SK-MEL-5 (cell line): ENCODE results near the gene EXOSC5. TPM values are rescaled to one million over a fixed set of nuclear protein-coding genes. Genes with fewer than 3 reads are reported as not detected.
"Not testable (repeated sequence)": the region's sequence is repeated elsewhere in the genome, so short reads cannot be mapped to it uniquely, and the experiment has no call there.

Experiments
- DNase-seq: peaks from one replicate; pipeline ENCODE4 v3.0.0-alpha.2; 2016; ENCODE audit warnings: low read depth, low spot score
- in situ Hi-C: cut with HindIII; loops from 2 replicates; pipeline ENCODE4 v1.10.0; 2016; ENCODE audit warnings: low sequenced_read_pairs, high pct_unique_total_duplicates, low pct_unique_long_range_greater_than_20kb
- total RNA-seq: library from RNA; depleted of rRNA; stranded (reverse); fragments of >200 nt; shearing (Covaris generic); gene quantifications from 2 replicates; pipeline ENCODE4 v1.2.3, GENCODE V29; 2014

EXOSC5 gene
- total RNA-seq, 1 experiment from 2014 or later: 39.3 TPM

DNA sequence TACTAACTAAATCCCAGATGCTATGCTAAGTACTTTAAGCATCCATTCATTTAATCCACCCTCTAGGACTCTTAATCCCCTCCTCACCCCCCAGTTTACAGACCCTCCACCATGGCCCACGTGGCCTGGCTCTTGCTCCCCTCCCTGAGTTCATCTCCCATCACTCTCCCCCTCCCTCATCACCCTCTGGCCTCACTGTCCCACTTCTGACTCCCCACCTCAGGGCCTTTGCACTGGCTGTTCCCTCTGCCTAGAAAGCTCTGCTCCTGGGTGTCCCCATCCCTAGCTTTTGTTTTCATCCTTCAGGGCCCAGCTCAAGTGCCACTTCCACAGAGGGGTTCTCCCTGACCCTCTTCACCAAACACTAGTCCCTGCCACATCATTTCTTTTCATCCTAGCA lies 37.4 kb downstream of the EXOSC5 start:
- in situ Hi-C loops: no loop called here
- no peak for DNase-seq

DNA sequence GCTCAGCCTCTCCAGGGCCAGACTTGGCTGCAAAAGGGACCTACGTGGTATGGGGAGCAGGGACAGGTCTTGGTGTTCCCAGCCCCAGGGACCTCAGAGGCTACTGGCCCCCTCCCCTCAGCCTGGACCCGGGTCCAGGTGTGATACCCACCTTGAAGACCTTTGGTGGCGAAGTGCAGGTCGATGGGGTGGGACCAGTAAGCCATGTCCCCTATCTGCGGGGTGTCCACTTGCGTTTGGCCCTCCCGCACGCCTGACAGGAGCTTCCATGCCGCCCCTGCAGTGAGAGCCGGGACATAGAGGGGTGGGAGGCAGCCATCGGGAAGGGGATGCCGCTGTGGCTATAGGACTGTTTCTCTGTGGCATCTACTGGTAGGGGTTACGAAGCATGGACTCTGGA lies 39.4 kb downstream of the EXOSC5 start:
- in situ Hi-C loops: no loop called here
- no peak for DNase-seq

DNA sequence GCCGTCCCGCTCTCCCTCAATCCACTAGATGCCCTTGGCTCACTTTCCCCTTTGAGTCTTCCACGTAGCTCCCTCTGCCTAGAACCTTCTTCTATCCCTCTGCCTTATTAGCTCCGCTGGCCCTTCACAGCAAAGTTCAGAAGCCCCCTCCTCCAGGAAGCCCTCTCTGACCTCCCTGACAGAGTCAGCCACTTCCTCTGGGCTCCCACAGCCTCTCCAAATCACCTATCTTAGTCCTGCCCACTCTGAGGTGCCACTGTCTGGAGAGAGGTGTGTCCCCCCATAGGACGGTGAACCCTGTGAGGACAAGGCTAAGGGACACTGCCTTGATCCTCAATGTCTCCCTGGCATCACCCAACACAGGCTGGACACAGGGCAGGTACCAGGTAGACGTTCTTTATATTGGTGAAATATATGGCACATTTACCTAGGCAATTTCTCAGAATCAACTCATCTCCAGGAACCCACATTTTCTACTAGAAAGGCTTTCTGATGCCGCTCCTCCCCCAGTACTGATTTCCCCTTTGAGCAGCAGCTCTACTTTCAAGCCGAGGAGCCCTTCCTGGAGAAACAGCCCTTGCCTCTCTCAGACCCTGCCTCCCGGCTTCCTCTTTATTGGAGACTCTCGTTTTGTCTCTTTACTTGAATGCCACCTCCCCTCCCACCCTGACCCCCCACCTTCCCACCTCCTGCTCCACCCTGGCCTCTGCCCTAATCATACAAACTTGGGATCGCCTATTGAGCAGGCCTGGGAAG lies 40.0 kb downstream of the EXOSC5 start:
- no peak for DNase-seq
- in situ Hi-C loops: no loop called here

DNA sequence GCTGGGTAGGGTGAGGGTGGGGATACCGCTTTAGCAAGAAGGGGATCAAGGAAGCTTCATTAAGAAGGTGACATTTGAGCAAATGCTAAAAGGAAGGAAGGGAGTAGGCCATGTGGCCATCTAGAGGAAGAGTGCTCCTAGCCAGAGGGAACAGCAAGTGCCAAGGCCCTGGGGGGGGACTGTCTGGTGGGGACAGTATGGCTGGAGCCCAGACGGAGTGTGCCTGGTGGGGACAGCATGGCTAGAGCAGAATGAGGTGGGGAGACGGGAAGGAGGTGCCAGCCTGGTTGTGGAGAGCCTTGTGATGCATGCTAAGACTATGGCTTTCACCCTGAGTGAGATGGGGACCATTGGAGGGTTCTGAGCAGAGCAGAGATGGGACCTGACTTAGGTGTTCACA lies 41.4 kb downstream of the EXOSC5 start:
- DNase-seq: no peak
- in situ Hi-C loops: no loop called here

DNA sequence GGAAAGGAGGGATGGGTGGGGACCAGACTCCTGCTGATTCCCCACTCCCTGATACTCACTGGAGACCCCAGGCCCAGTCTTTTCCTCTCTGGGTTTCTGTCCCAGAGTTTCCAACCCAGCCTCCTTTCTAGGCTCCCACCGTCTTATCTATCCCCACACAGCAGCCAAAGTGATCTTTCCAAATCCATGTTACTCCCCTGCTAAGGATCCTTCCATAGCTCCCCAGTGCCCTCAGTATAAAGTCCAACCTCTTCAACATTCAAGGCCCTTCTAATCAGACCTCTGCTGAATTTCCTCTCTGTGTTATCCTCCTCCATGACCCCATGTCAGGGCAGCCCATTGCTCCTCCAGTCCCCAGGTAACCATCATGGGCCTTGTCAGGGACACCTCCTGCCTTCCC lies 42.1 kb downstream of the EXOSC5 start:
- in situ Hi-C loops: no loop called here
- DNase-seq: no peak

DNA sequence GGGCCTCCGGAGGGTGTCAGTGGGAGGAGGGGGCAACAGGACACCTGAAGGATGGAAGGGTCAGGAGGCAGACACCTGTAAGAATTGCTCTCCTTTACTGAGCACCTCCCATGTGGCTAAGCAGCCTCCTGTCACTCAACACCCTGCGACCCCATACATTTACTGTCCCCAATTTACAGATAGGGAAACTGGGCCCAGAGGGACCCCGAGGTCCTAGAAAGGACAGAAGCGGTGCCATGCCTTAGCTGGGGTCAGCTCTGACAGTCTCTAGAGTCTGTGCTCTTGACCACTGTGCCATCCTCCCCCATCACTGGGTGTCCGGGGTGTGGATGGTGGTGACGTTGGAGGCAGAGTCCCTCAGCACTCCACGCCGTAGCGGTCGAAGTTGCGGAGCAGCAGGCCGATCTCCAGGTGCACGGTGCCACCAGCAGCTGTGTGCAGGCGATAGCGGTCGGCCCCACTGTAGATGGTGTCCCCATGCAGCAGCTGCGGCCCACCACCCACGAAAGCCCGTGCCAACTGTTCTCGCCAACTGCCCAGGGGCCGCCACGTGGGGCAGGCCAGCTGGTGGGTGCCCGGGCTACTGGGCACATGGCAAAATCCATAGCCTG lies 42.7 kb downstream of the EXOSC5 start:
- in situ Hi-C loops: no loop called here

DNA sequence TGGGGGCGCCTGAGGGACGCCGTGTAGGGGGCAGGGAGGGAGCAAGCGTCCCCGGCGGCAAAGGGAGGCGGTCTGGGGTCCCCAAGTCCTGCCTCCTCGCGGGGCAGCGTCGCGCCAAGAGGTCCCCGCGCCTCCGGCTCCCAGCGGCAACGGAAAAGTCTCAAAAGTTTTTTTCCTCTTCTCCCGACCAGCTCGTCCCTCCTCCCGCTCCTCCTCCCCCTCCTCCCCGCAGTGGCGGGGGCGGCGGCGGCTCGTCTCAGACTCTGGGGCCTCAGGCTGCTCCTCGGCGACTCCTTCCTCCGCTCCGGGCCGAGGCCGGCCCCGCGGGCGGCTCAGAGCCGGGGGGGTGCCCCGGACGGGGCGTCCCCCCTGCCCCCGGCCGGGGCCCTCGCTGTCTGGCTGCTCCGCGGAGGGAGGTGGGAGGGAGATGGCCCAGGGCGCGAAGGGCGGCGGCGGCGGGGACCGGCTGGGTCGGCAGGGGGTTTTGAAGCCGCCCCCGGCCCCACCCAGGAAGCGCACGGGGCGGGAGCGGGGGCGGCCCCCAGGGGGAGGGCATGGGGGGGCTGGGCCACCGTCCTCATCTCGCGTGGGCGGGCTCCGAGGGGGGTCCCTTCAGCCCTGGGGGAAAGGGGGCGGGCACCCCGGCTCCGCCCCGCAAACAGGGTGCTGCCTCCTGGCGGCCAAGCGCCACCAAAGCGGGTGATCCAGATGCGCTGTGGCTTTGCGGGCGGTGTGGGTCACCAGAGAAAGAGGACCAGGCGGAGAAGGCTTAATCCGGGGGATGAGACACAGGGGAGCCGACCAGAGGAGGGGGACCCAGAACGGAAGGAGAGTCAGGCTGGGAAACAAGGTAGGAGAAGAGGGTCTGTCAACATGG lies 43.5 kb downstream of the EXOSC5 start, which contains the start of gene TGFB1:
TGFB1 (minus strand) TSS at position 457 of the 877 bp plus-strand sequence. CDS start 878 bp downstream, outside the sequence.
- in situ Hi-C loops: no loop called here
- DNase-seq: peak; percentile 66

More for the DNA sequence above, 42.7 kb downstream of the EXOSC5 start:
- DNase-seq: no peak

DNA sequence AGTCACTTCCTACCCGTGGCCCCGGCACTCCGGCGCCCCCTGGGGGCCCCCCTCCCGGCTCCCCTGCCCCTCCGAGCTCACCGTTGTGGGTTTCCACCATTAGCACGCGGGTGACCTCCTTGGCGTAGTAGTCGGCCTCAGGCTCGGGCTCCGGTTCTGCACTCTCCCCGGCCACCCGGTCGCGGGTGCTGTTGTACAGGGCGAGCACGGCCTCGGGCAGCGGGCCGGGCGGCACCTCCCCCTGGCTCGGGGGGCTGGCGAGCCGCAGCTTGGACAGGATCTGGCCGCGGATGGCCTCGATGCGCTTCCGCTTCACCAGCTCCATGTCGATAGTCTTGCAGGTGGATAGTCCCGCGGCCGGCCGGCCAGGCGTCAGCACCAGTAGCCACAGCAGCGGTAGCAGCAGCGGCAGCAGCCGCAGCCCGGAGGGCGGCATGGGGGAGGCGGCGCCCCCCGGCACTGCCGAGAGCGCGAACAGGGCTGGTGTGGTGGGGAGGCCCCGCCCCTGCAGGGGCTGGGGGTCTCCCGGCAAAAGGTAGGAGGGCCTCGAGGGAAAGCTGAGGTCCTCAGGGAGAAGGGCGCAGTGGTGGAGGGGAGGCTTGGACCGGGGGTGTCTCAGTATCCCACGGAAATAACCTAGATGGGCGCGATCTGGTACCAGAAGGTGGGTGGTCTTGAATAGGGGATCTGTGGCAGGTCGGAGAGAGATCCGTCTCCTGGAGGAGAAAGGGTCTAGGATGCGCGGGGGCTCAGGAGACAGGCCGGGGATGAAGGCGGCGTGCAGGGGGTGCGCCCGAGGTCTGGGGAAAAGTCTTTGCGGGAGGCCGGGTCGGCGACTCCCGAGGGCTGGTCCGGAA lies 44.3 kb downstream of the EXOSC5 start:
- DNase-seq: peak; percentile 22
- in situ Hi-C loops: no loop called here

DNA sequence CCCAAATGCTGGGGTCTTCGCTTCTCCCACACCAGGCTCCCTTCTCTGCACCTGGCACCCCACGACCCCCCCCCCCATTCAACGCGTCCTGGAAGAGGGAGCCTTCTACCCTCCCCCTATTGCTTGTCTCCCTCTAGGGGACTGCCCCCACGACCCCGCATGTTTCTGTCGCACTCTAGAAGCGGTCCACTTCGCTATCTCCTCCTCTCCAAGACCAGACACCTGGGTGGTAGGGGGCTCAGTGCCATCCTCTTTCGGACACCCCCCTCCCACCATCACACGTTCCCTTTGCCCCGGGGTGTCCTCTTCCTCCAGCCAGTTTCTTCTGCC lies 44.9 kb downstream of the EXOSC5 start:
- in situ Hi-C loops: no loop called here

DNA sequence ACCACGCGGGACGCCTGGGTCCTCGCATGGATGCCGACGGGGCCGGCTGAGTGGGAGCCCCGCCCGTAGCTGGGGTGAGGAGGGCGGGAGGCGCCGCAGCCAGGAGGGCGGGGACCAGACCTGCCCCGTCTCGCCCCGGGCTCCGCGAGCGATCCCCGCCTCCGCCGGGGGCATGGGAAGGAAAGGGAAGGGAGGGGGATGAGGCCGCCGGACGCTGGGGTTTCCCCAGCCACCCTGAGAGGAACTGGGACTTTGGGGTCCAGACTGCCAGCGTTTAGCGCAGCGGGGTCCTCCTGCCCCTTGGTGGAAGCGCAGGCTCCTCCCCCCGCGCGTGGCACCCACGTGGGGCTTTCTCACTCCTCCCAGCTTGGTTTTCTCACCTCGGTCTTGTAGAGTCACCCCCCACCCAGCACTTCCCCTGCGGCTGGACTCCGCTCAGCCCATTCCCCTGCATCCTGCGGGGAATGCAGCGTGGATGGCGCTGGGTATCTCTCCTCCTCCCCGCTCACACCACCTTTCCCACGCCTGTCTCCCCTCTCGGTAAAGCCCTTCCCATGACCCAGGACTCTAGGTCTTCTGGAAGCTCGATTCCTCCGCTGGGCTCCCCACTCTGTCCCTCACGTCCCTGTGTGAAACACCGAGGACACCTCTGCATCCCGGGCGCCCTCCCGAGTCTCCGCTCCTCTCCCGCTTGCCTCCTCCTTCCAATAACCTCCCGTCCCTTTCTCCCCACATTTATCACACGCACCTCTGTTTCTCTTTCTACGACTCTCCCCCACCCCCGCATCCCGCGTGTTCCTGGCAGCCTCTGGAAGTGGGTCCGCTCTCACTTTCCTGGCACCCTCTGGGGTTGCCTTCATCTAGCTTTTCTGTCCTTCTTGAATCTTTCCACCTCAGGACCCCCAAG lies 45.6 kb downstream of the EXOSC5 start:
- no peak for DNase-seq
- in situ Hi-C loops: no loop called here

More for the DNA sequence above, 44.9 kb downstream of the EXOSC5 start:
- DNase-seq: no peak

DNA sequence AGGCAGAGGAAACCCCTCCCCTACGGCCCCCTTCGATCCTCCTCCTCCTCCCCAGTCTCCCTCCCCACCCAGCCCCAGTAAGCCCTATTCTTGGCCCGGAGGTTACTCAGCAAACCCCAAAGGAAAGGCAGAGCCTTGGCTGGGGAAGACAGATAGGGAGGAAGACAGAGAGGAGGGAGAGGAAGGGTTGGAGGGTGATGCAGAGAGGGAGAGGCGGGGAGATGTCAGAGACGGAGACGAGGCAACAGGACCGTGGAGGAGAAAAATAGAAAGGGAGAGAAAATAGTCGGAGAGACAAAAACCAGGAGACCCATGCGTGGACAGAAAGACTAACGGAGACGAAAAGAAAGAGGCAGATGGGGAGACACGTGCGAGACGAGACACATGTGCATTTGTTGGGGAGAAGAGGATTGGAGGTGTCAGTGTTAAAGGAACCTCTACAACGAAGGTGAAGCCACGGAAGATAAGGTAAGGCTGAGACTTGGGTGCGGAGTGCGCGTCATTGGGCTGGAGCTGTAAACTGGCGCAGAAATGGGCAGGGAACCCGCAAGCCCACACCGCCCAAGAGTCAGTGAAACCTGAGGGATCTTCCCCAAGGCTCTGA lies 46.3 kb downstream of the EXOSC5 start:
- in situ Hi-C loops: no loop called here
- DNase-seq: no peak

DNA sequence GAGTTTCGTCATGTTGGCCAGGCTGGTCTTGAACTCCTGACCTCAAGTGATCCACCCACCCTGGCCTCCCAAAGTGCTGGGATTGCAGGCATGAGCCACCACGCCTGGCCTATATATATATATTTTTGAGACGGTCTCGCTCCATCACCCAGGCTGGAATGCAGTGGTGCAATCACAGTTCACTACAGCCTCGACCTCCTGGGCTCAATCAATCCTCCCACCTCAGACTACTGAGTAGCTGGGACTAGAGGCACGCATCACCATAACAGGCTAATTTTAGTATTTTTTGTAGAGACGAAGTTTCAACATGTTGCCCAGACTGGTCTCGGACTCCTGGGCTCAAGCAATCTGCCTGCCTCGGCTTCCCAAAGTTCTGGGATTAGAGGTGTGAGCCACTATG lies 50.2 kb downstream of the EXOSC5 start:
- in situ Hi-C loops: not testable (repeated sequence)

DNA sequence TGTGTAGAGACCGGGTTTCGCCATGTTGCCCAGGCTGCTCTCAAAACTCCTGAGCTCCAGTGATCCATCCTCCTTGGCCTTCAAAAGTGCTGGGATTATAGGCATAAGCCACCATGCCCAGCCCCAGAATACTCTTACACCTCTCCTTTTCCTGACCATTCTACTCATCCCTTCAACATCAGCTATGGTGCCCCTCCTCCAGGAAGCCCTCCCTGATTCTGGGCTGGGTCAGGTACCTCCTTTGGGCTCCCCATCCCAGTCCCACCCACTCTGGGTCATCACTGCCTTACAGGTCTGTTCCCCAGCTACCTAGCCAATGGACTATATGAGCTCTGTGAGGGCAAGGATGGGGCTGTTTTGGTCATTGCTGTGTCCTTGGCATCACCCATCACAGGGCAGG lies 53.0 kb downstream of the EXOSC5 start:
- in situ Hi-C loops: no loop called here
- no peak for DNase-seq

More for the DNA sequence above, 50.2 kb downstream of the EXOSC5 start:
- DNase-seq: not testable (repeated sequence)

DNA sequence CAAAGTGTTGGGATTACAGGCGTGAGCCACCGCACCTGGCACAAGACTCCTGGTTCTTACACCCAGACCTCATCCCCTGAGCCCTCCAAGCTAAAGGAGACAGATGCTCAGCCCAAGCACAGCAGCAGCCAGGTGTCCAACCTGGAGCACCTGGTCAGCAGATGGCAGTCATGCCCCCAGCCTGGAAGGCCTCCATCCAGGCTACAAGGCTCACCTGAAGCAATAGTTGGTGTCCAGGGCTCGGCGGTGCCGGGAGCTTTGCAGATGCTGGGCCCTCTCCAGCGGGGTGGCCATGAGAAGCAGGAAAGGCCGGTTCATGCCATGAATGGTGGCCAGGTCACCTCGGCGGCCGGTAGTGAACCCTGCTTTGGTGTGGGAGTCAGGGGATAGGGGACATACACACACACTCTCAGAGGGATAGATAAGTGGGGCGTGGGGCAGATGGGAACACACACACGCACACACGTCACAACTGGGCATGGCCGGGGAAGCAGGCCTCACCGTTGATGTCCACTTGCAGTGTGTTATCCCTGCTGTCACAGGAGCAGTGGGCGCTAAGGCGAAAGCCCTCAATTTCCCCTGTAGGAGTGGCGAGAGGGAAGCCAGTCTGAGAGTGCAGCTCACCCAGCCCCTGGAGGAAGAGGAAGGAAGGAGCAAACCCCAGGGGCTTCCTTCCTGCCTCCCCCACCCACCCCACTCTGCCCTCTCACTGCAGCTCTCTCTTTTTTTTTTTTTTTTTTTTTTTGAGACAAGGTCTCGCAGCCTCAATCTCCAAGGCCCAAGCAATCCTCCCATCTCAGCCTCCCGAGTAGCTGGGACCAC lies 55.3 kb downstream of the EXOSC5 start:
- in situ Hi-C loops: no loop called here
- DNase-seq: no peak

DNA sequence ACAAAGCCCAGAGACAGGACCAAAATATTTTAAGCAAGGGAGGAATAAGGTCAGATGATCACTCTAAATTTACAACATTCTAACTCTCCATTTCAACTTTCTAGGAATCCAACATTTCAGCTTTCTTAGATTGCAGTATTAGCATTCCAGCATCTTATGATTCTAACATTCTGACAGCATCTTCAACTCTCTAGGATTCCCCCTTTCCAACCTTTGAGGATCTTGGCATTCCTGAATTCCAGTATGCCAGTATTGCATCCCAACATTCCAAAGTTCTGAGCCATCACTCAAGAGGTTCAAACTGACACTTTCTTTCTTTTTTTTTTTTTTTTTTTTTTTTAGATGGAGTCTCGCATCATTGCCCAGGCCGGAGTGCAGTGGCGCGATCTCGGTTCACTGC lies 57.2 kb downstream of the EXOSC5 start:
- no peak for DNase-seq
- in situ Hi-C loops: no loop called here
